MM.1S (cell line): ENCODE data around the gene NSUN6.

Experiments
- DNase-seq: peaks from one replicate; pipeline ENCODE4 v3.0.0-alpha.2; 2015
- H2AFZ ChIP-seq: fragments of 300-600 bp; sonication (generic); 2 replicates; pipeline ENCODE4 v1.6.0; 2016; ENCODE audit warnings: antibody characterized with exemption, low read length
- H3F3A ChIP-seq: fragments of 300-600 bp; sonication (generic); 2 replicates; pipeline ENCODE4 v1.6.1; 2016; ENCODE audit warnings: mild to moderate bottlenecking, antibody characterized with exemption, low read length, moderate library complexity, mixed read lengths; ENCODE audit not compliant: insufficient read depth
- H3K27ac ChIP-seq: fragments of 300-600 bp; sonication (generic); 2 replicates; pipeline ENCODE4 v1.5.1; 2016; ENCODE audit warnings: mild to moderate bottlenecking, low read length
- H3K27me3 ChIP-seq: fragments of 300-600 bp; sonication (generic); replicated peaks from 2 replicates; pipeline ENCODE4 v1.6.0; 2016; ENCODE audit warnings: low read length; ENCODE audit not compliant: insufficient read depth
- H3K36me3 ChIP-seq: fragments of 300-600 bp; sonication (generic); replicated peaks from 2 replicates; pipeline ENCODE4 v1.6.1; 2016; ENCODE audit warnings: mild to moderate bottlenecking, low read length, mixed read lengths; ENCODE audit not compliant: insufficient read depth
- H3K4me1 ChIP-seq: fragments of 300-600 bp; sonication (generic); 2 replicates; pipeline ENCODE4 v1.6.1; 2016; ENCODE audit warnings: low read length, mixed read lengths
- H3K4me2 ChIP-seq: fragments of 300-600 bp; sonication (generic); 2 replicates; pipeline ENCODE4 v1.6.0; 2016; ENCODE audit warnings: low read depth, low read length
- H3K4me3 ChIP-seq: fragments of 300-600 bp; sonication (generic); 2 replicates; pipeline ENCODE4 v1.5.1; 2016; ENCODE audit warnings: low read length, mixed read lengths
- H3K79me2 ChIP-seq: fragments of 300-600 bp; sonication (generic); 2 replicates; pipeline ENCODE4 v1.6.1; 2016; ENCODE audit warnings: mixed run types, low read length, mixed read lengths
- H3K9ac ChIP-seq: fragments of 300-600 bp; sonication (generic); 2 replicates; pipeline ENCODE4 v1.6.1; 2016; ENCODE audit warnings: low read length, mixed read lengths
- H3K9me2 ChIP-seq: fragments of 300-600 bp; sonication (generic); replicated peaks from 2 replicates; pipeline ENCODE4 v1.6.1; 2016; ENCODE audit warnings: mild to moderate bottlenecking, low read length, mixed read lengths; ENCODE audit not compliant: insufficient read depth
- H3K9me3 ChIP-seq: fragments of 300-600 bp; sonication (generic); replicated peaks from 2 replicates; pipeline ENCODE4 v1.6.1; 2016; ENCODE audit warnings: mild to moderate bottlenecking, low read length, mixed read lengths; ENCODE audit not compliant: insufficient read depth
- H4K20me1 ChIP-seq: fragments of 300-600 bp; sonication (generic); 2 replicates; pipeline ENCODE4 v1.6.1; 2016; ENCODE audit warnings: mild to moderate bottlenecking, low read length, moderate library complexity, mixed read lengths; ENCODE audit not compliant: insufficient read depth
- CTCF ChIP-seq: fragments of 300-600 bp; sonication (generic); IDR thresholded peaks from 2 replicates; pipeline ENCODE4 v1.5.1; 2016; ENCODE audit warnings: antibody characterized with exemption, low read length, mixed read lengths
- EZH2 ChIP-seq: fragments of 300-600 bp; sonication (generic); optimal IDR thresholded peaks from 2 replicates; pipeline ENCODE3; 2017; ENCODE audit warnings: low read depth, mild to moderate bottlenecking, antibody characterized with exemption, low read length, mixed read lengths
- EZH2phosphoT487 ChIP-seq: fragments of 300-600 bp; sonication (generic); IDR thresholded peaks from 2 replicates; pipeline ENCODE4 v1.6.1; 2018; ENCODE audit warnings: antibody characterized with exemption, low read length

Gene NSUN6

GRCh38 chr10:18498998-18499397 is 152.4 kb downstream of the NSUN6 start:
- TF ChIP-seq CTCF (no peak), EZH2phosphoT487 (no peak), EZH2 (no peak)
- H2AFZ ChIP-seq = no peak overlapping the region
- H3K79me2 ChIP-seq = no peaks in the 10 kb centered on the region
- peaks cover 9% of the 10 kb centered on the region for H3F3A ChIP-seq
- no peaks in the 10 kb centered on the region for H3K9me3 ChIP-seq
- H3K9me2 ChIP-seq = no peaks in the 10 kb centered on the region
- no peaks in the 10 kb centered on the region for H3K27me3 ChIP-seq
- H3K4me1 ChIP-seq = peaks cover 14% of the 10 kb centered on the region
- H3K9ac ChIP-seq = no peak overlapping the region
- no peak overlapping the region for H3K4me2 ChIP-seq
- no peak for DNase-seq
- no peaks in the 10 kb centered on the region for H3K36me3 ChIP-seq
- no peaks in the 10 kb centered on the region for H4K20me1 ChIP-seq
- H3K4me3 ChIP-seq = no peak overlapping the region
- H3K27ac ChIP-seq = no peak overlapping the region

- no peak overlapping the region for H3K27ac ChIP-seq
- no peaks in the 10 kb centered on the region for H3K79me2 ChIP-seq
- H3K4me3 ChIP-seq = no peak overlapping the region
- no peak for DNase-seq
- H2AFZ ChIP-seq = no peak overlapping the region
- no peaks in the 10 kb centered on the region for H3K9me3 ChIP-seq
- H3F3A ChIP-seq = peaks cover 9% of the 10 kb centered on the region
- H3K27me3 ChIP-seq = no peaks in the 10 kb centered on the region
- H3K4me1 ChIP-seq = peaks cover 14% of the 10 kb centered on the region
- TF ChIP-seq EZH2phosphoT487 (no peak), EZH2 (no peak), CTCF (no peak)
- no peak overlapping the region for H3K4me2 ChIP-seq
- no peaks in the 10 kb centered on the region for H3K36me3 ChIP-seq
- H3K9me2 ChIP-seq = no peaks in the 10 kb centered on the region
- no peaks in the 10 kb centered on the region for H4K20me1 ChIP-seq
- no peak overlapping the region for H3K9ac ChIP-seq
Observed at GRCh38 chr10:18497806-18498369, 153.5 kb downstream of the NSUN6 start.
